ENCODE measurements around the gene RAB11FIP2. TPM values are rescaled to one million over a fixed set of nuclear protein-coding genes. Genes with fewer than 3 reads are reported as not detected.

RAB11FIP2 gene
- total RNA-seq, 1 experiment from 2014 or later = 18.5 TPM

DNA sequence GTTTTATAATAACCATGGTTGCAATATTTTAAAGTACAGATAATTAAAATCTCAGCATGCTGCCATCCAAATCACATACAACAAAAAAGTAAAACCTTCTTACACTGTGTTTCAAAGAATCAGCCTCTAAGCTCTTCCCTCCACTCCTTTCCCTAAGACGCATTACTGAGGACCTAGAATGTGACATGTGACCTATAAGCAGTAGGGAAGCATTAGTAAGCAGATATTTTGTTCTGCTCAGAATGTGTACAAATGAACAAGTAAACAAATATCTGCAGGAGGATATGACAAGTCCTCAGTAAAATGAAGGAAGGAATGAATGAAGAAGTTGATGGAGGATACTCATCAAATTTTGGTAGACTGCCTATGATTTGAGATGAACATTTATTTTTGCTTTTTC is 49.1 kb downstream of the RAB11FIP2 start:
- ChIA-PET POLR2A (ENCODE audit: low non-redundant PET) (no interaction called here), CTCF (no interaction called here)
- DNase-seq (ENCODE audit: low spot score) = no peak
- Histone ChIP-seq H3K4me1 (ENCODE audit: insufficient read depth, low read length, poor library complexity, severe bottlenecking) (no peaks in the 10 kb centered on the region), H3K27ac (ENCODE audit: low read depth, low read length, poor library complexity, severe bottlenecking) (no peak overlapping the region), H3K9me3 (ENCODE audit: low read depth, low read length, poor library complexity, severe bottlenecking) (no peaks in the 10 kb centered on the region), H3K27me3 (replicated peaks; ENCODE audit: insufficient read depth, low read depth, low read length, poor library complexity) (no peaks in the 10 kb centered on the region), H3K36me3 (ENCODE audit: insufficient read depth, low read length, poor library complexity, severe bottlenecking) (no peaks in the 10 kb centered on the region), H3K4me3 (ENCODE audit: low read depth, low read length, poor library complexity, severe bottlenecking) (no peak overlapping the region)
- intact Hi-C loops (cut with micrococcal nuclease; ENCODE audit: unreplicated experiment) = no loop called here
- no TSS peak for BruUV-seq (replicated peaks)
- no peak for TF ChIP-seq EZH2 (IDR thresholded peaks at IDR 0.05; ENCODE audit: borderline replicate concordance, low read depth, low read length, poor library complexity, severe bottlenecking)
- TF ChIP-seq, protein P1, sequence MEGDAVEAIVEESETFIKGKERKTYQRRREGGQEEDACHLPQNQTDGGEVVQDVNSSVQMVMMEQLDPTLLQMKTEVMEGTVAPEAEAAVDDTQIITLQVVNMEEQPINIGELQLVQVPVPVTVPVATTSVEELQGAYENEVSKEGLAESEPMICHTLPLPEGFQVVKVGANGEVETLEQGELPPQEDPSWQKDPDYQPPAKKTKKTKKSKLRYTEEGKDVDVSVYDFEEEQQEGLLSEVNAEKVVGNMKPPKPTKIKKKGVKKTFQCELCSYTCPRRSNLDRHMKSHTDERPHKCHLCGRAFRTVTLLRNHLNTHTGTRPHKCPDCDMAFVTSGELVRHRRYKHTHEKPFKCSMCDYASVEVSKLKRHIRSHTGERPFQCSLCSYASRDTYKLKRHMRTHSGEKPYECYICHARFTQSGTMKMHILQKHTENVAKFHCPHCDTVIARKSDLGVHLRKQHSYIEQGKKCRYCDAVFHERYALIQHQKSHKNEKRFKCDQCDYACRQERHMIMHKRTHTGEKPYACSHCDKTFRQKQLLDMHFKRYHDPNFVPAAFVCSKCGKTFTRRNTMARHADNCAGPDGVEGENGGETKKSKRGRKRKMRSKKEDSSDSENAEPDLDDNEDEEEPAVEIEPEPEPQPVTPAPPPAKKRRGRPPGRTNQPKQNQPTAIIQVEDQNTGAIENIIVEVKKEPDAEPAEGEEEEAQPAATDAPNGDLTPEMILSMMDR (conservative IDR thresholded peaks at IDR 0.05; ENCODE audit: low read depth, low read length) = no peak

DNA sequence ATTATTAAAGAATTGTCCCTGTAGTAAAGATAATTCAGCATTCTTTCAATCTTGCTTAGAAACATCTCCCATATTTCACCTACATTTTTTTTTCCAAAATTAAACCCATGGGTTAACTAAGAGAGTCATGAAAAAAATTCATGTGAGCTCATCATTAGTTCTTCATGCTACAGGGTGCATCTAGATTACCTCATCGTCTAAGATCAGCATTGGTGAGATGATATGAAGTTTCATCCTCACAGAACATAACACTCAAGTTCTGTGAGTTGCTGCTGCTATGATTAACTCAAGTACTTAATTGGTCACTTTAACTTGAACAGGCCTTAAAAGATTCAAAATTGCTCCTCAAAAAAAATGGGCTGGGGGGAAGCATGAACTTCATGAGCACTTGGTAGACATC is 50.0 kb downstream of the RAB11FIP2 start:
- ChIA-PET POLR2A (ENCODE audit: low non-redundant PET) (no interaction called here), CTCF (no interaction called here)
- no peaks in the 10 kb centered on the region for H3K4me1 ChIP-seq (ENCODE audit: insufficient read depth, low read length, poor library complexity, severe bottlenecking)
- H3K9me3 ChIP-seq (ENCODE audit: low read depth, low read length, poor library complexity, severe bottlenecking) = no peaks in the 10 kb centered on the region
- no peak overlapping the region for H3K27ac ChIP-seq (ENCODE audit: low read depth, low read length, poor library complexity, severe bottlenecking)
- TF ChIP-seq, protein P1 (conservative IDR thresholded peaks at IDR 0.05; ENCODE audit: low read depth, low read length) = no peak
- no peak for TF ChIP-seq EZH2 (IDR thresholded peaks at IDR 0.05; ENCODE audit: borderline replicate concordance, low read depth, low read length, poor library complexity, severe bottlenecking)
- BruUV-seq (replicated peaks) = no TSS peak
- H3K4me3 ChIP-seq (ENCODE audit: low read depth, low read length, poor library complexity, severe bottlenecking) = no peak overlapping the region
- H3K27me3 ChIP-seq (replicated peaks; ENCODE audit: insufficient read depth, low read depth, low read length, poor library complexity) = no peaks in the 10 kb centered on the region
- DNase-seq (ENCODE audit: low spot score) = no peak
- H3K36me3 ChIP-seq (ENCODE audit: insufficient read depth, low read length, poor library complexity, severe bottlenecking) = no peaks in the 10 kb centered on the region
- intact Hi-C loops (cut with micrococcal nuclease; ENCODE audit: unreplicated experiment) = no loop called here

DNA sequence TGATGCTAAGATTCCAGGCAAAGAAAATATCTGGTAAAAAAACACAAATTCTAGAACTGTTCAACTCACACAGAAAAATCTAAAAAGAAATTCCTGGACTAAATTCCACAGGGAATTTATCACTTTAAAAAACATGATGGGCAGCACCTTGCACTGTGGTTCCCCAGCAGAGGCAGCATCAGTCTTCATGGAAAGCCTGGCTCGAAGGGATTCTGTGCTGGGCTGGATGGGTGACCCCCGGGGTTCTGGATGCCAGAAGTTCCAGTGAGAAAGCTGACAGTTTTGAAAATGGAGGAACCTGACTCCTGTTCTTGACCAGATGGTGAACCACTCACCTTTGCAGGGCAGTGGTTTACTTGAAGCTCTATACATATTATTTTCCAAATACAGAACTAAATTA is 52.0 kb downstream of the RAB11FIP2 start:
- H3K4me3 ChIP-seq (ENCODE audit: low read depth, low read length, poor library complexity, severe bottlenecking) = no peak overlapping the region
- ChIA-PET POLR2A (ENCODE audit: low non-redundant PET) (no interaction called here), CTCF (no interaction called here)
- intact Hi-C loops (cut with micrococcal nuclease; ENCODE audit: unreplicated experiment) = no loop called here
- DNase-seq (ENCODE audit: low spot score) = no peak
- no TSS peak for BruUV-seq (replicated peaks)
- H3K27me3 ChIP-seq (replicated peaks; ENCODE audit: insufficient read depth, low read depth, low read length, poor library complexity) = no peaks in the 10 kb centered on the region
- H3K4me1 ChIP-seq (ENCODE audit: insufficient read depth, low read length, poor library complexity, severe bottlenecking) = no peaks in the 10 kb centered on the region
- H3K27ac ChIP-seq (ENCODE audit: low read depth, low read length, poor library complexity, severe bottlenecking) = no peak overlapping the region
- H3K9me3 ChIP-seq (ENCODE audit: low read depth, low read length, poor library complexity, severe bottlenecking) = no peaks in the 10 kb centered on the region
- H3K36me3 ChIP-seq (ENCODE audit: insufficient read depth, low read length, poor library complexity, severe bottlenecking) = no peaks in the 10 kb centered on the region
- TF ChIP-seq, protein P1 (conservative IDR thresholded peaks at IDR 0.05; ENCODE audit: low read depth, low read length) = no peak
- TF ChIP-seq EZH2 (IDR thresholded peaks at IDR 0.05; ENCODE audit: borderline replicate concordance, low read depth, low read length, poor library complexity, severe bottlenecking) = no peak

Measured in A673 (cell line).